DOHH2 (cell line): ENCODE data around the gene PCSK5.

ENCODE experiments used
- H3F3A ChIP-seq: fragments of 200-600 bp; sonication (generic), shearing (Covaris generic); 2 replicates; pipeline ENCODE4 v1.6.0; 2016; ENCODE audit warnings: antibody characterized with exemption, mild to moderate bottlenecking; ENCODE audit not compliant: control insufficient read depth, insufficient read depth
- H3K27ac ChIP-seq: fragments of 200-600 bp; sonication (generic); 2 replicates; pipeline ENCODE4 v1.5.1; 2014; ENCODE audit warnings: low read depth, mild to moderate bottlenecking, low read length, moderate library complexity
- H3K27me3 ChIP-seq: fragments of 200-600 bp; sonication (generic); 2 replicates; pipeline ENCODE4 v1.6.1; 2014; ENCODE audit warnings: mild to moderate bottlenecking, low read length, mixed read lengths; ENCODE audit not compliant: control insufficient read depth
- H3K36me3 ChIP-seq: fragments of 200-600 bp; sonication (generic); 2 replicates; pipeline ENCODE4 v1.6.1; 2014; ENCODE audit warnings: mild to moderate bottlenecking, low read length, moderate library complexity, mixed read lengths; ENCODE audit not compliant: control insufficient read depth
- H3K4me1 ChIP-seq: fragments of 200-600 bp; sonication (generic); 2 replicates; pipeline ENCODE4 v1.6.1; 2014; ENCODE audit warnings: mild to moderate bottlenecking, low read length, mixed read lengths; ENCODE audit not compliant: control insufficient read depth
- H3K4me2 ChIP-seq: fragments of 200-600 bp; sonication (generic); 2 replicates; pipeline ENCODE4 v1.6.0; 2014; ENCODE audit warnings: mild to moderate bottlenecking, low read length, moderate library complexity
- H3K4me3 ChIP-seq: fragments of 200-600 bp; sonication (generic); 2 replicates; pipeline ENCODE4 v1.5.1; 2014; ENCODE audit warnings: mild to moderate bottlenecking, low read length, mixed read lengths
- H3K79me2 ChIP-seq: fragments of 200-600 bp; sonication (generic); 2 replicates; pipeline ENCODE4 v1.6.1; 2014; ENCODE audit warnings: mild to moderate bottlenecking, low read length, mixed read lengths; ENCODE audit not compliant: control insufficient read depth
- H3K9me2 ChIP-seq: fragments of 200-600 bp; sonication (generic); replicated peaks from 2 replicates; pipeline ENCODE4 v1.6.1; 2014; ENCODE audit warnings: mild to moderate bottlenecking, low read length, mixed read lengths; ENCODE audit not compliant: control insufficient read depth
- H3K9me3 ChIP-seq: fragments of 200-600 bp; sonication (generic); 2 replicates; pipeline ENCODE4 v1.6.1; 2014; ENCODE audit warnings: antibody characterized with exemption, low read length, mixed read lengths; ENCODE audit not compliant: control insufficient read depth, insufficient read depth
- H4K20me1 ChIP-seq: fragments of 200-600 bp; sonication (generic); 2 replicates; pipeline ENCODE4 v1.6.0; 2014; ENCODE audit warnings: low read depth, mild to moderate bottlenecking, antibody characterized with exemption, low read length, moderate library complexity; ENCODE audit not compliant: control insufficient read depth, insufficient read depth
- EZH2phosphoT487 ChIP-seq: fragments of 200-600 bp; sonication (generic); IDR thresholded peaks from 2 replicates; pipeline ENCODE4 v1.6.1; 2017; ENCODE audit warnings: borderline replicate concordance, mild to moderate bottlenecking, antibody characterized with exemption, low read length, moderate library complexity, mixed read lengths
- TF ChIP-seq, protein P1 (sequence below): fragments of 200-600 bp; sonication (generic); IDR thresholded peaks from one replicate; pipeline ENCODE4 v1.5.1; 2014; ENCODE audit warnings: antibody characterized with exemption, mild to moderate bottlenecking, low read depth, low read length; ENCODE audit not compliant: poor library complexity, severe bottlenecking

PCSK5 gene

GRCh38 chr9:75964427-75964826, 74.0 kb downstream of the PCSK5 start:
- Histone ChIP-seq H3K36me3 (no peaks in the 10 kb centered on the region), H3K4me3 (no peak overlapping the region), H3K9me2 (no peaks in the 10 kb centered on the region), H3F3A (no peaks in the 10 kb centered on the region), H3K4me1 (no peaks in the 10 kb centered on the region), H3K9me3 (no peaks in the 10 kb centered on the region), H3K27ac (no peak overlapping the region), H3K79me2 (no peaks in the 10 kb centered on the region), H4K20me1 (no peaks in the 10 kb centered on the region), H3K4me2 (no peak overlapping the region), H3K27me3 (no peaks in the 10 kb centered on the region)
- TF ChIP-seq, protein P1, sequence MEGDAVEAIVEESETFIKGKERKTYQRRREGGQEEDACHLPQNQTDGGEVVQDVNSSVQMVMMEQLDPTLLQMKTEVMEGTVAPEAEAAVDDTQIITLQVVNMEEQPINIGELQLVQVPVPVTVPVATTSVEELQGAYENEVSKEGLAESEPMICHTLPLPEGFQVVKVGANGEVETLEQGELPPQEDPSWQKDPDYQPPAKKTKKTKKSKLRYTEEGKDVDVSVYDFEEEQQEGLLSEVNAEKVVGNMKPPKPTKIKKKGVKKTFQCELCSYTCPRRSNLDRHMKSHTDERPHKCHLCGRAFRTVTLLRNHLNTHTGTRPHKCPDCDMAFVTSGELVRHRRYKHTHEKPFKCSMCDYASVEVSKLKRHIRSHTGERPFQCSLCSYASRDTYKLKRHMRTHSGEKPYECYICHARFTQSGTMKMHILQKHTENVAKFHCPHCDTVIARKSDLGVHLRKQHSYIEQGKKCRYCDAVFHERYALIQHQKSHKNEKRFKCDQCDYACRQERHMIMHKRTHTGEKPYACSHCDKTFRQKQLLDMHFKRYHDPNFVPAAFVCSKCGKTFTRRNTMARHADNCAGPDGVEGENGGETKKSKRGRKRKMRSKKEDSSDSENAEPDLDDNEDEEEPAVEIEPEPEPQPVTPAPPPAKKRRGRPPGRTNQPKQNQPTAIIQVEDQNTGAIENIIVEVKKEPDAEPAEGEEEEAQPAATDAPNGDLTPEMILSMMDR = no peak
- TF ChIP-seq EZH2phosphoT487 = no peak

DNA sequence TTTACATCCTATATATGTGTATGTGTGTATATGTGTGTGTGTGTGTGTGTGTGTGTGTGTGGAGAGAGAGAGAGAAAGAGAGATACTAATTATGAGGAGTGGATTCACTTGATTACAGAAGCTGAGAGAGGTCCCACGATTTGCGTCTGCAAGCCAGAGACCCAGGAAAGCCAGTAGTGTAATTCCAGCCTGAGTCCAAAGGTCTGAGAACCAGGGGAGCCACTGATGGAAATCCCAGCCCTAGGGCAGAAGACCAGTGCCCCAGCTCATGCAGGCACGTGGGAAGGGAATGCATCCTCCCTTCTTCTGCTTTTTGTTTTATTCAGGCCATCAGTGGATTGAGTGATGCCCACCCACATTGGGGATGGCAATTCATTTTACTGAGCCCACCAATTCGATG, 74.8 kb downstream of the PCSK5 start:
- TF ChIP-seq EZH2phosphoT487 = no peak
- TF ChIP-seq, protein P1 = no peak
- Histone ChIP-seq H3K79me2 (no peaks in the 10 kb centered on the region), H3K27ac (no peak overlapping the region), H3K9me2 (no peaks in the 10 kb centered on the region), H3K4me3 (no peak overlapping the region), H3K4me2 (no peak overlapping the region), H4K20me1 (no peaks in the 10 kb centered on the region), H3F3A (no peaks in the 10 kb centered on the region), H3K9me3 (no peaks in the 10 kb centered on the region), H3K4me1 (no peaks in the 10 kb centered on the region), H3K36me3 (no peaks in the 10 kb centered on the region), H3K27me3 (no peaks in the 10 kb centered on the region)

GRCh38 chr9:75967556-75967955, 77.1 kb downstream of the PCSK5 start:
- Histone ChIP-seq H3K27me3 (no peaks in the 10 kb centered on the region), H3F3A (no peaks in the 10 kb centered on the region), H3K27ac (no peak overlapping the region), H3K79me2 (no peaks in the 10 kb centered on the region), H3K9me3 (no peaks in the 10 kb centered on the region), H3K4me3 (no peak overlapping the region), H3K4me1 (no peaks in the 10 kb centered on the region), H4K20me1 (no peaks in the 10 kb centered on the region), H3K9me2 (no peaks in the 10 kb centered on the region), H3K4me2 (no peak overlapping the region), H3K36me3 (no peaks in the 10 kb centered on the region)
- TF ChIP-seq, protein P1 = no peak
- TF ChIP-seq EZH2phosphoT487 = no peak
